ENCODE measurements around the gene AIF1.
A peak's percentile ranks its signal among the peaks of the same experiment; 100 is the strongest.

The AIF1 gene
- 2.1 to 3.7 reads per million in 2 donors for total RNA-seq

DNA sequence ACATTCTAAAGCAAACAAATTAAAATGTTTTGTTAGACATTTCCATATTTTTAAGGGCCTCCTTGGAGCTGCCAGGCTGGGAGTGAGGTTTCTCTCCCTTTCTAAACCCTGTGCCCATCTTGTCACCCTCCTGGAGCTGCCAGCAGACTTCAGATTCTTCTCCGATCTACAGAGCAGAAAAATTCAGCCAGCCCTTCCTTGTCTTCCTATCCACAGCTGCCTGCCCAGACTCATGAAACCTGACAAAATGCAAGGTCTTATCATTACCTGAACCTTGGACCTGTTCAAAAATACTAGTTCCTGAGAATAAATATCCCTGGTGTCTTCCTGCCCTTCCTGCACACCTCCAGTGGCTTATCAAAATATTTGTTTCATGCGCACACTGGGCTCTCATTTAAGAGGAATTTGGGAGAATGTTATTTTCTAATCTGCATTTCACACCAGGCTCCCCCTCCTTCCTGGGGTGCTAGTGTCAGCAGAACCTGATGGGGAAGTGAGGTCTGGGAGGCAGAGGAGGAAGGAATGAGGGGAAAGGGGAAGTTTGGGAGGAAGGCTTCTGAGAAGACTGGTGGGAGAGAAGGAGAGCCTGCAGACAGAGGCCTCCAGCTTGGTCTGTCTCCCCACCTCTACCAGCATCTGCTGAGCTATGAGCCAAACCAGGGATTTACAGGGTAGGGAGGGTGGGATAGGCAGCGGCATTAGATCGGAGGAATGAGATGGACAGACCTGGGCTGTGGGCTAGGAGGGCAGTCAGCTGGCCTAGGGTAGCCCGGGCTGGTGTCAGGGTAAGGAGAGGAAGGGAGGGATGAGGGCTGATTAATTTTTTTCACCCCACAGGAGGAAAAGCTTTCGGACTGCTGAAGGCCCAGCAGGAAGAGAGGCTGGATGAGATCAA, at the start of gene AIF1:
Gene AIF1, plus strand, starts transcription at position 551 of the 895 bp plus-strand sequence. Its CDS starts 96 bp downstream, at position 647.
- no peak for DNase-seq

DNA sequence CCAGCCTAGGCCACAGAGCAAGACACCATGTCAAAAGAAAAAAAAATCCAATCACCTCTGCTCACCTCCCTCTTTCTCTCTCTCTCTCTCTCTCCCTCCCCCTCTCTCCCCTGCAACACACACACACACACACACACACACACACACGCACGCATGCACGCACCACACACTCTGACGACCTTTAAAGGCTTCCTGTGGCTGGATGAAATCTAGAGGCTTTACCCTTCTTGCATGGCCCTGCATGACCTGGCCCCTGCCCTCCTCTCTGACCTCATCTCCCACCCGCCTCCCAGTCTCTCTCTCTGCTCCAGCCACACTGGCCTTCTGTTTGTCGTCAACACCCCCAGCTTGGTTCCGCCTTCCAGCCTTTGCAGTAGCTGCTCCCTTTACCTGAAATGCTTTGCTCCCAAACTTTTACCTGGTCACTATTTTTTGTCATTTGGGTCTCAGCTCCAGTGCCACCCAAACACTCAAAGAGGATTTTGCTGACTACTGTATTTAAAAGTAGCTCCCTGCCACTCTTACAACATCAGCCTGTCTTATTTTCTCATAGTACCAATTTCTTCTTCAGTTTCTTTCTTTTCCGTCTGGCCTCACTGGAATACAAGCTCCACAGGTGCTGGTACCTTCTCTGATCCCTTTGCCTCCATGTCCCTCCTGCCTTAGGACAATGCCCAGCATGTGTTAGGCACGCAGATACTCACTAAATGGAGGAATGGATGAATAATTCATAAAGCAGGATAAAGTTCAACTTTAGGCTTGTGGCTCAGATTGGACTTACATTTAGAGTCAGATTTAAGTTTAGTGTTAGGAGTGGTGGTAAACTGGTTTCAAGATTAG, 47.3 kb upstream of the AIF1 start:
- no peak for DNase-seq

DNA sequence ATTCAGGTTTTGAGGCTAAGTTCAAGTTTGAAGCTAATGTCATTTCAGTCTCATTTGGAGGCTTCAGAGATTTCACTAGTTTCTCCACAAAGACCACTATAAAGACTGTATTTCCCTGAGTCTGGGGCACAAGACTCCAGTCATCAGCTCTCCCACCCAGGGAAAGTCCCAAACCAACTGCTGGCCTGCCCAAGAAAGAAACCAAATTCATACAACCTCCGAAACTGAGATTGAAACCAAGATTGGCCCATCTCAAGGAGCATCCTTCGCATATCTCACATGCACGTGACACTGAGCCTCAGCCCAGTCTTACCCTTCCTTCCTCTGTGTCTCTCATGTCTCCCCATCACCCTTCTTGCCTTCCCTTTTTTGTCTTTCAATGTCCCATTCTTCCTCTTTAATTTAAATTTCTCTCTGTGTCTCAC, 46.5 kb upstream of the AIF1 start:
- DNase-seq = no peak

DNA sequence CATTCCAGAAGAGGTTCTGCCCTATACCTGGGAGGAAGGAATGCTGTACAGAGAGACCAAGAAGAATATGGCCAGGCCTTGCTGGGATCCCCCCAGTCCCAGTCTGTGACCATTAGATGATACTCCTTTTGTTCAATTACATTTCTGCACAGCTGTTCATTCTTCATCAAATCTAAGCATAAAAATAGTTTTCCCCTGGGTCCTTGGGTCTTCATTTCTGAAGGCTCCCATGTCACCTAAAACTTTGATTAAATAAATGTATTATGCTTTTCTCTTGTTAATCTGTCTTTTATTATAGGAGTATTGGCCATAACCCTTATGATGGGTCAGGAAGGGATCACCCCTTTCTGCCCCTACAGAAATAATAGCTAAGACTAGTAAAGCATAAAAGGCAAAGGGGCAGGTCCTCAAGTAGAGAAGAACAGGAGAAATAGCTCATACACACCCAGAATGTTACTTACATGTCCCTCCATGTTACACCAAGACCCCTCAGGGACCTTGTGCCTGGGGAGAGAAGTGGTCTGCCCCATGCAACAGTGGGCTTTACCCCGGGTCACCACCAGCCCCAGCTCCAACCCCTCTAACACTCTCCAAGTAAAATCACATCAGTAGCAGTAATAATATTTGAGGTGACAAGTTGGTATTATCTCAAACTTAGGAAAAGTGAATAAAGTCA, 45.0 kb upstream of the AIF1 start:
- no peak for DNase-seq

DNA sequence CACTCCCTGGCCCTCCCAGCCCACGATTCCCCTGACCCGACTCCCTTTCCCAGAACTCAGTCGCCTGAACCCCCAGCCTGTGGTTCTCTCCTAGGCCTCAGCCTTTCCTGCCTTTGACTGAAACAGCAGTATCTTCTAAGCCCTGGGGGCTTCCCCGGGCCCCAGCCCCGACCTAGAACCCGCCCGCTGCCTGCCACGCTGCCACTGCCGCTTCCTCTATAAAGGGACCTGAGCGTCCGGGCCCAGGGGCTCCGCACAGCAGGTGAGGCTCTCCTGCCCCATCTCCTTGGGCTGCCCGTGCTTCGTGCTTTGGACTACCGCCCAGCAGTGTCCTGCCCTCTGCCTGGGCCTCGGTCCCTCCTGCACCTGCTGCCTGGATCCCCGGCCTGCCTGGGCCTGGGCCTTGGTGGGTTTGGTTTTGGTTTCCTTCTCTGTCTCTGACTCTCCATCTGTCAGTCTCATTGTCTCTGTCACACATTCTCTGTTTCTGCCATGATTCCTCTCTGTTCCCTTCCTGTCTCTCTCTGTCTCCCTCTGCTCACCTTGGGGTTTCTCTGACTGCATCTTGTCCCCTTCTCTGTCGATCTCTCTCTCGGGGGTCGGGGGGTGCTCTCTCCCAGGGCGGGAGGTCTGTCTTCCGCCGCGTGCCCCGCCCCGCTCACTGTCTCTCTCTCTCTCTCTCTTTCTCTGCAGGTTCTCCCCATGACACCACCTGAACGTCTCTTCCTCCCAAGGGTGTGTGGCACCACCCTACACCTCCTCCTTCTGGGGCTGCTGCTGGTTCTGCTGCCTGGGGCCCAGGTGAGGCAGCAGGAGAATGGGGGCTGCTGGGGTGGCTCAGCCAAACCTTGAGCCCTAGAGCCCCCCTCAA, 42.8 kb upstream of the AIF1 start, which contains the start of gene LTA:
Gene LTA, plus strand, starts transcription at position 249 of the 871 bp plus-strand sequence. Its CDS starts 454 bp downstream, at position 703.
- DNase-seq = peak; percentile 66

DNA sequence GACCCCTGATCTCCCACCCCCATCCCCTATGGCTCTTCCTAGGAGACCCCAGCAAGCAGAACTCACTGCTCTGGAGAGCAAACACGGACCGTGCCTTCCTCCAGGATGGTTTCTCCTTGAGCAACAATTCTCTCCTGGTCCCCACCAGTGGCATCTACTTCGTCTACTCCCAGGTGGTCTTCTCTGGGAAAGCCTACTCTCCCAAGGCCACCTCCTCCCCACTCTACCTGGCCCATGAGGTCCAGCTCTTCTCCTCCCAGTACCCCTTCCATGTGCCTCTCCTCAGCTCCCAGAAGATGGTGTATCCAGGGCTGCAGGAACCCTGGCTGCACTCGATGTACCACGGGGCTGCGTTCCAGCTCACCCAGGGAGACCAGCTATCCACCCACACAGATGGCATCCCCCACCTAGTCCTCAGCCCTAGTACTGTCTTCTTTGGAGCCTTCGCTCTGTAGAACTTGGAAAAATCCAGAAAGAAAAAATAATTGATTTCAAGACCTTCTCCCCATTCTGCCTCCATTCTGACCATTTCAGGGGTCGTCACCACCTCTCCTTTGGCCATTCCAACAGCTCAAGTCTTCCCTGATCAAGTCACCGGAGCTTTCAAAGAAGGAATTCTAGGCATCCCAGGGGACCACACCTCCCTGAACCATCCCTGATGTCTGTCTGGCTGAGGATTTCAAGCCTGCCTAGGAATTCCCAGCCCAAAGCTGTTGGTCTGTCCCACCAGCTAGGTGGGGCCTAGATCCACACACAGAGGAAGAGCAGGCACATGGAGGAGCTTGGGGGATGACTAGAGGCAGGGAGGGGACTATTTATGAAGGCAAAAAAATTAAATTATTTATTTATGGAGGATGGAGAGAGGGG, 41.6 kb upstream of the AIF1 start:
- no peak for DNase-seq

DNA sequence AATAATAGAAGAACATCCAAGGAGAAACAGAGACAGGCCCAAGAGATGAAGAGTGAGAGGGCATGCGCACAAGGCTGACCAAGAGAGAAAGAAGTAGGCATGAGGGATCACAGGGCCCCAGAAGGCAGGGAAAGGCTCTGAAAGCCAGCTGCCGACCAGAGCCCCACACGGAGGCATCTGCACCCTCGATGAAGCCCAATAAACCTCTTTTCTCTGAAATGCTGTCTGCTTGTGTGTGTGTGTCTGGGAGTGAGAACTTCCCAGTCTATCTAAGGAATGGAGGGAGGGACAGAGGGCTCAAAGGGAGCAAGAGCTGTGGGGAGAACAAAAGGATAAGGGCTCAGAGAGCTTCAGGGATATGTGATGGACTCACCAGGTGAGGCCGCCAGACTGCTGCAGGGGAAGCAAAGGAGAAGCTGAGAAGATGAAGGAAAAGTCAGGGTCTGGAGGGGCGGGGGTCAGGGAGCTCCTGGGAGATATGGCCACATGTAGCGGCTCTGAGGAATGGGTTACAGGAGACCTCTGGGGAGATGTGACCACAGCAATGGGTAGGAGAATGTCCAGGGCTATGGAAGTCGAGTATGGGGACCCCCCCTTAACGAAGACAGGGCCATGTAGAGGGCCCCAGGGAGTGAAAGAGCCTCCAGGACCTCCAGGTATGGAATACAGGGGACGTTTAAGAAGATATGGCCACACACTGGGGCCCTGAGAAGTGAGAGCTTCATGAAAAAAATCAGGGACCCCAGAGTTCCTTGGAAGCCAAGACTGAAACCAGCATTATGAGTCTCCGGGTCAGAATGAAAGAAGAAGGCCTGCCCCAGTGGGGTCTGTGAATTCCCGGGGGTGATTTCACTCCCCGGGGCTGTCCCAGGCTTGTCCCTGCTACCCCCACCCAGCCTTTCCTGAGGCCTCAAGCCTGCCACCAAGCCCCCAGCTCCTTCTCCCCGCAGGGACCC, 40.6 kb upstream of the AIF1 start:
- DNase-seq = no peak

DNA sequence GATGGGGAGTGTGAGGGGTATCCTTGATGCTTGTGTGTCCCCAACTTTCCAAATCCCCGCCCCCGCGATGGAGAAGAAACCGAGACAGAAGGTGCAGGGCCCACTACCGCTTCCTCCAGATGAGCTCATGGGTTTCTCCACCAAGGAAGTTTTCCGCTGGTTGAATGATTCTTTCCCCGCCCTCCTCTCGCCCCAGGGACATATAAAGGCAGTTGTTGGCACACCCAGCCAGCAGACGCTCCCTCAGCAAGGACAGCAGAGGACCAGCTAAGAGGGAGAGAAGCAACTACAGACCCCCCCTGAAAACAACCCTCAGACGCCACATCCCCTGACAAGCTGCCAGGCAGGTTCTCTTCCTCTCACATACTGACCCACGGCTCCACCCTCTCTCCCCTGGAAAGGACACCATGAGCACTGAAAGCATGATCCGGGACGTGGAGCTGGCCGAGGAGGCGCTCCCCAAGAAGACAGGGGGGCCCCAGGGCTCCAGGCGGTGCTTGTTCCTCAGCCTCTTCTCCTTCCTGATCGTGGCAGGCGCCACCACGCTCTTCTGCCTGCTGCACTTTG, 39.6 kb upstream of the AIF1 start, which contains the start of gene TNF:
Gene TNF, plus strand, starts transcription at position 231 of the 567 bp plus-strand sequence. Its CDS starts 177 bp downstream, at position 408.
- no peak for DNase-seq

DNA sequence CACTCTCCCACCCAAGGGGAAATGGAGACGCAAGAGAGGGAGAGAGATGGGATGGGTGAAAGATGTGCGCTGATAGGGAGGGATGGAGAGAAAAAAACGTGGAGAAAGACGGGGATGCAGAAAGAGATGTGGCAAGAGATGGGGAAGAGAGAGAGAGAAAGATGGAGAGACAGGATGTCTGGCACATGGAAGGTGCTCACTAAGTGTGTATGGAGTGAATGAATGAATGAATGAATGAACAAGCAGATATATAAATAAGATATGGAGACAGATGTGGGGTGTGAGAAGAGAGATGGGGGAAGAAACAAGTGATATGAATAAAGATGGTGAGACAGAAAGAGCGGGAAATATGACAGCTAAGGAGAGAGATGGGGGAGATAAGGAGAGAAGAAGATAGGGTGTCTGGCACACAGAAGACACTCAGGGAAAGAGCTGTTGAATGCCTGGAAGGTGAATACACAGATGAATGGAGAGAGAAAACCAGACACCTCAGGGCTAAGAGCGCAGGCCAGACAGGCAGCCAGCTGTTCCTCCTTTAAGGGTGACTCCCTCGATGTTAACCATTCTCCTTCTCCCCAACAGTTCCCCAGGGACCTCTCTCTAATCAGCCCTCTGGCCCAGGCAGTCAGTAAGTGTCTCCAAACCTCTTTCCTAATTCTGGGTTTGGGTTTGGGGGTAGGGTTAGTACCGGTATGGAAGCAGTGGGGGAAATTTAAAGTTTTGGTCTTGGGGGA, 38.9 kb upstream of the AIF1 start:
- no peak for DNase-seq

DNA sequence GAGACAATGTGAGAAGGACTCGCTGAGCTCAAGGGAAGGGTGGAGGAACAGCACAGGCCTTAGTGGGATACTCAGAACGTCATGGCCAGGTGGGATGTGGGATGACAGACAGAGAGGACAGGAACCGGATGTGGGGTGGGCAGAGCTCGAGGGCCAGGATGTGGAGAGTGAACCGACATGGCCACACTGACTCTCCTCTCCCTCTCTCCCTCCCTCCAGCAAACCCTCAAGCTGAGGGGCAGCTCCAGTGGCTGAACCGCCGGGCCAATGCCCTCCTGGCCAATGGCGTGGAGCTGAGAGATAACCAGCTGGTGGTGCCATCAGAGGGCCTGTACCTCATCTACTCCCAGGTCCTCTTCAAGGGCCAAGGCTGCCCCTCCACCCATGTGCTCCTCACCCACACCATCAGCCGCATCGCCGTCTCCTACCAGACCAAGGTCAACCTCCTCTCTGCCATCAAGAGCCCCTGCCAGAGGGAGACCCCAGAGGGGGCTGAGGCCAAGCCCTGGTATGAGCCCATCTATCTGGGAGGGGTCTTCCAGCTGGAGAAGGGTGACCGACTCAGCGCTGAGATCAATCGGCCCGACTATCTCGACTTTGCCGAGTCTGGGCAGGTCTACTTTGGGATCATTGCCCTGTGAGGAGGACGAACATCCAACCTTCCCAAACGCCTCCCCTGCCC, 38.0 kb upstream of the AIF1 start:
- DNase-seq = no peak

DNA sequence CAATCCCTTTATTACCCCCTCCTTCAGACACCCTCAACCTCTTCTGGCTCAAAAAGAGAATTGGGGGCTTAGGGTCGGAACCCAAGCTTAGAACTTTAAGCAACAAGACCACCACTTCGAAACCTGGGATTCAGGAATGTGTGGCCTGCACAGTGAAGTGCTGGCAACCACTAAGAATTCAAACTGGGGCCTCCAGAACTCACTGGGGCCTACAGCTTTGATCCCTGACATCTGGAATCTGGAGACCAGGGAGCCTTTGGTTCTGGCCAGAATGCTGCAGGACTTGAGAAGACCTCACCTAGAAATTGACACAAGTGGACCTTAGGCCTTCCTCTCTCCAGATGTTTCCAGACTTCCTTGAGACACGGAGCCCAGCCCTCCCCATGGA, 37.5 kb upstream of the AIF1 start:
- DNase-seq = no peak

DNA sequence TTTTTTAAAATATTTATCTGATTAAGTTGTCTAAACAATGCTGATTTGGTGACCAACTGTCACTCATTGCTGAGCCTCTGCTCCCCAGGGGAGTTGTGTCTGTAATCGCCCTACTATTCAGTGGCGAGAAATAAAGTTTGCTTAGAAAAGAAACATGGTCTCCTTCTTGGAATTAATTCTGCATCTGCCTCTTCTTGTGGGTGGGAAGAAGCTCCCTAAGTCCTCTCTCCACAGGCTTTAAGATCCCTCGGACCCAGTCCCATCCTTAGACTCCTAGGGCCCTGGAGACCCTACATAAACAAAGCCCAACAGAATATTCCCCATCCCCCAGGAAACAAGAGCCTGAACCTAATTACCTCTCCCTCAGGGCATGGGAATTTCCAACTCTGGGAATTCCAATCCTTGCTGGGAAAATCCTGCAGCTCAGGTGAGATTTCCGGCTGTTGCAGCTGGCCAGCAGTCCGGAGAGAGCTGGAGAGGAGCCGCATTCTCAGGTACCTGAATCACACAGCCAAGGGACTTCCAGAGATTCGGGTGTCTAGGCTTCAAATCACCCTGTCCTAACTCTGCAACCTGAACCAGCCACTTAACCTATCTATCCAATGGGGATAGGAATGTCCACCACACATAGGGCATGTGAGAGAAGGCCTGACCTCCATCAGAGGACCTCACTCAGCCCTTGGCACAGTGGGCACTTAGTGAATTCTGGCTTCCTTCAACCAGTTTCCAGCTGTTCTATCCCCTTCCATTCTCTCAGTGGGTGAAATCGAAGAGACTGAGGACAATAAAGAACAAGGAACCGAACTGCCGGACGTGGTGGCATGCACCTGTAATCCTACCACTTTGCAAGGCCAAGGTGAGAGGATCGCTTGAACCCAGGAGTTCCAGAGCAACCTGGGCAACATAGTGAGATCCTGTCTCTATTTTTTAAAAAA, 36.6 kb upstream of the AIF1 start:
- DNase-seq = no peak

DNA sequence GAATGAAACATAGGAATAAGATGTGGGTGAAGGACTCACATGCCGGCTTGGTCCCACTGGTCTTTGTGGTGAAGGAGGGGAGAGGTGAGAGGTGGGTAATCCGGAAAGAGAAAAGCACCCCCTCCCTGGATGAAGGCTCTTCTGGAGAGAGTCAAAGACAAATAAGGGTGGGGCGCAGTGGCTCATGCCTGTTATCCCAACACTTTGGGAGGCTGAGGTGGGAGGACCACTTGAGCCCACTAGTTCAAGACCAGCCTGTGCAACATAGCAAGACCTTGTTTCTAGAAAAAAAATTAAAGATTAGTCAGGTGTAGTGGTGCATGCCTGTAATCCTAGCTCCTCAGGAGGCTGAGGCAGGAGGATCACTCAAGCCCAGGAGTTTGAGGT, 35.9 kb upstream of the AIF1 start:
- no peak for DNase-seq

DNA sequence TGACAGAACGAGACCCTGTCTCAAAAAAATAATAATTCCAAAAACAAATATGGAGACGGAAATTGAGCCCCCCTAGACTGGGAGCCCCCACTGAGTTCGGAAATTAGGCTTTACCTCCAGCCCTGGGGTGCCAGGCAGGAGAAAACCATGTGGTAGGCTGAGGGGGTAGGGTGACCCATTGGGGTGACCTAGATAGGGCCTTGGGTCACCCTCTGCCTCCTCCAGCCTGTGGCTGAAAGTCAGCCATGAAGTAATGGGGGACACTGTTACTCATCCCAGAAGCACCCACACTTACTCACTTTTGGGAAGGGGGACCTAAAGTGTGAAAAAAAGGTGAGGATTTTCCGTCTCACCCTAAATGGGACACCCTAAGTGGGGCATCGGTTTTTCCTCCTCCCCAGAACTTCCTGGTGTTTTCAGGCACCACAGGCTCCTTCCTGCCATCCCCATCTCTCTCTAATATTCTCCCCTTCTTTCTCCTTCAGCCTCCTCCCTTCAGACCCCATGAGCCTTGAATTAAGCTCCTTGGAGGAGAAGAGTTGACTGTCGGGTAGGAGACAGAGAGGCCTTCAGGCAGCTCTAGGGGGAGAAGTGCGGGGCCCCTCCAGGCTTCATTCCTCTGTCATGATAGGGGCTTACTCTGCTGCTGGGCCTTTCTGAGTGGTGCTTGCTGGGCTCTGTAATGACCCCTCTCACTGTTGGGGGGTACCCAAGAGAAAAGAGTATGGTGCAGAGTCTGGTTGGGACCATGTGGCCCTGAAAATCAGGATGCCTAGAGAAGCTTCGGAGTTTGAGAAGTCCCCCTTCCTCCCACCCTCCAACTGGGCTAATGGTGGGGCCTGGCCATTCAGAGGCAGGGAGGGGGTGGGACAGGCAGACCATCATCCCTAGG, 35.2 kb upstream of the AIF1 start:
- DNase-seq = no peak

DNA sequence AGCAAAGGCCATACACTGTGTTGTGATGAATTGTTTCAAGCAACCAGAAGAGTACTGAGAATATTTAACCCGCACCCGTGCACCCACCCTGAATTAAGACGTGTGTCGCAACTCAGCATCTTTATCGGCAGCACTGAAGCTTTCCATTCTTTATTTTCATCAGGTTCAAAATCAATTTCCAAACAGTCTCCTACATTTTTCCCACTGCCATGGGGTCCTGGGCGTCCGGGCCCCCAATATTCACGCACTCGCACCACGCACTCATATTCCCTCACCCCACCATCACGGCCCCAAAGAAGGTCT, 34.6 kb upstream of the AIF1 start:
- no peak for DNase-seq
